Measurements from ENCODE around the gene RTN3. TPM values are rescaled to one million over a fixed set of nuclear protein-coding genes. Genes with fewer than 3 reads are reported as not detected.

RTN3 gene
- polyA plus RNA-seq, 2 donors = 45.2 to 46.3 TPM

DNA sequence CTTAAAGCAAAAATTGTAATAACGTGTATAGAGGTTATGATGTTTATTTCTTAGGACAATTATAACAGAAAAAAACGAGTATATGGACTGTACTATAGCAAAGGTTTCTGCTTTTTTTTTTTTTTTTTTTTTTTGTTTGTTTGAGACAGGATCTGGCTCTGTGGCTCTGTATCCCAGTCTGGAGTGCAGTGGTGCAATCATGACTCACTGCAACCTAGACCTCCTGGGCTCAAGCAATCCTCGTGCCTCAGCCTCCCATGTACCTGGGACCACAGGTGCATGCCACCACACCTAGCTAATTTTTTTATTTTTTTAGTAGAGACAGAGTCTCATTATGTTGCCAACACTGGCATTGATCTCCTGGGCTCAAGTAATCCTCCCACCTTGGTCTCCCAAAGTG, 48.0 kb downstream of the RTN3 start:
- Histone ChIP-seq H3K27ac (ENCODE audit: low read depth in 2 of 2, low read length in 1 of 2) (no peak overlapping the region), H3K36me3 (ENCODE audit: control insufficient read depth in 2 of 2, insufficient read depth in 2 of 2, low read length in 1 of 2) (no peaks in the 10 kb centered on the region), H3K9me3 (ENCODE audit: control insufficient read depth in 2 of 2, insufficient read depth in 1 of 2, low read depth in 1 of 2, low read length in 1 of 2) (no peaks in the 10 kb centered on the region), H3K27me3 (ENCODE audit: control insufficient read depth in 1 of 2, insufficient read depth in 2 of 2, low read length in 2 of 2) (no peaks in the 10 kb centered on the region), H3K4me1 (ENCODE audit: control insufficient read depth in 2 of 2, insufficient read depth in 2 of 2, low read length in 1 of 2) (no peaks in the 10 kb centered on the region), H3K4me3 (ENCODE audit: low read depth in 1 of 2, low read length in 2 of 2) (no peak overlapping the region)
- WGBS, 2 donors = 83 to 84% methylated on average over 3 of the region's 3 CpGs

DNA sequence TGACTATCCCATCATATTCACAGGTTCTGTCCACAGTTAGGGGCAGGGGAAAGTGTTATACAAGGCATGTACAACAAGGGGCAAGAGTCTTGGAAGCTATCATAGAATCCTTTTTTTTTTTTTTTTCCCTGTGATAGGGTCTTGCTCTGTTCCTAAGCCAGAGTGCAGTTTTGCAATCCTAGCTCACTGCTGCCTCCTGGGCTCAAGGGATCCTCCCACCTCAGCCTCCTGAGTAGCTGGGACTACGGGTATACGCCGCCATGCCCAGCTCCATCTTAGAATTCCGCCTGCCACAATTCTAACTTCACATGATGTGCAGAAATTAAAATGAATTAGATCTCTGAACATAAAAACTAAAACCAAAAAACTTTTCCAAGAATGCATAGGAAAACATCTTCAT, 55.6 kb downstream of the RTN3 start:
- Histone ChIP-seq H3K4me1 (ENCODE audit: control insufficient read depth in 2 of 2, insufficient read depth in 2 of 2, low read length in 1 of 2) (no peaks in the 10 kb centered on the region), H3K27ac (ENCODE audit: low read depth in 2 of 2, low read length in 1 of 2) (no peak overlapping the region), H3K9me3 (ENCODE audit: control insufficient read depth in 2 of 2, insufficient read depth in 1 of 2, low read depth in 1 of 2, low read length in 1 of 2) (no peaks in the 10 kb centered on the region), H3K27me3 (ENCODE audit: control insufficient read depth in 1 of 2, insufficient read depth in 2 of 2, low read length in 2 of 2) (no peaks in the 10 kb centered on the region), H3K36me3 (ENCODE audit: control insufficient read depth in 2 of 2, insufficient read depth in 2 of 2, low read length in 1 of 2) (no peaks in the 10 kb centered on the region), H3K4me3 (ENCODE audit: low read depth in 1 of 2, low read length in 2 of 2) (no peak overlapping the region)
- WGBS, 2 donors = 97 to 99% methylated on average over 4 of the region's 4 CpGs

DNA sequence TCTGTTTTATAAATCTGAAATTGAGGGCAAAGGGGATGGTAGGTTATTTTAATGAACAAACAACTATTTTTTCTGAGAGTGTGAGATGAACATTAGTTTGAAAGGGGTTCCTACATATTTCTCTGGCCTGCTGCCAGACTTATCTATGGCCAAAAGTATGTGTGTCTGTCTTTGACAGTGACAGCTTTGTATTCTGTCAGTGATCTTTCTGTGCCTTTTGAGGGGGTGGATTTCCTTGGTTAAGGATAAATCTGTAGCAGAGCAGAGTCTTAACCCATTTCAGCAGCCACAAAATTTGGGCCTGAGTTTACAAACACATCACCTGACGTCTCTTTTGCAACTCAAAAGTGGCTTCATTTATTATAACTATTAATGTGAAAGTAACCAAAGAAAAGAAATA, 56.4 kb downstream of the RTN3 start:
- Histone ChIP-seq H3K4me3 (ENCODE audit: low read depth in 1 of 2, low read length in 2 of 2) (no peak overlapping the region), H3K27ac (ENCODE audit: low read depth in 2 of 2, low read length in 1 of 2) (no peak overlapping the region), H3K4me1 (ENCODE audit: control insufficient read depth in 2 of 2, insufficient read depth in 2 of 2, low read length in 1 of 2) (no peaks in the 10 kb centered on the region), H3K27me3 (ENCODE audit: control insufficient read depth in 1 of 2, insufficient read depth in 2 of 2, low read length in 2 of 2) (no peaks in the 10 kb centered on the region), H3K36me3 (ENCODE audit: control insufficient read depth in 2 of 2, insufficient read depth in 2 of 2, low read length in 1 of 2) (no peaks in the 10 kb centered on the region), H3K9me3 (ENCODE audit: control insufficient read depth in 2 of 2, insufficient read depth in 1 of 2, low read depth in 1 of 2, low read length in 1 of 2) (no peaks in the 10 kb centered on the region)
- 71 to 80% methylated on average over 1 of the region's 1 CpG for WGBS, 2 donors

- Histone ChIP-seq H3K9me3 (ENCODE audit: control insufficient read depth in 2 of 2, insufficient read depth in 1 of 2, low read depth in 1 of 2, low read length in 1 of 2) (no peaks in the 10 kb centered on the region), H3K27ac (ENCODE audit: low read depth in 2 of 2, low read length in 1 of 2) (no peak overlapping the region), H3K4me1 (ENCODE audit: control insufficient read depth in 2 of 2, insufficient read depth in 2 of 2, low read length in 1 of 2) (no peaks in the 10 kb centered on the region), H3K36me3 (ENCODE audit: control insufficient read depth in 2 of 2, insufficient read depth in 2 of 2, low read length in 1 of 2) (no peaks in the 10 kb centered on the region), H3K4me3 (ENCODE audit: low read depth in 1 of 2, low read length in 2 of 2) (no peak overlapping the region), H3K27me3 (ENCODE audit: control insufficient read depth in 1 of 2, insufficient read depth in 2 of 2, low read length in 2 of 2) (no peaks in the 10 kb centered on the region)
- WGBS, 2 donors = 19 to 21% methylated on average over 8 of the region's 8 CpGs
Observed at GRCh38 chr11:63738720-63739360, 57.5 kb downstream of the RTN3 start.

GRCh38 chr11:63745304-63746170, 64.2 kb downstream of the RTN3 start:
- Histone ChIP-seq H3K9me3 (ENCODE audit: control insufficient read depth in 2 of 2, insufficient read depth in 1 of 2, low read depth in 1 of 2, low read length in 1 of 2) (no peaks in the 10 kb centered on the region), H3K4me1 (ENCODE audit: control insufficient read depth in 2 of 2, insufficient read depth in 2 of 2, low read length in 1 of 2) (no peaks in the 10 kb centered on the region), H3K27me3 (ENCODE audit: control insufficient read depth in 1 of 2, insufficient read depth in 2 of 2, low read length in 2 of 2) (no peaks in the 10 kb centered on the region), H3K36me3 (ENCODE audit: control insufficient read depth in 2 of 2, insufficient read depth in 2 of 2, low read length in 1 of 2) (no peaks in the 10 kb centered on the region), H3K4me3 (ENCODE audit: low read depth in 1 of 2, low read length in 2 of 2) (no peak overlapping the region), H3K27ac (ENCODE audit: low read depth in 2 of 2, low read length in 1 of 2) (no peak overlapping the region)
- 76 to 87% methylated on average over 13 of the region's 13 CpGs for WGBS, 2 donors

DNA sequence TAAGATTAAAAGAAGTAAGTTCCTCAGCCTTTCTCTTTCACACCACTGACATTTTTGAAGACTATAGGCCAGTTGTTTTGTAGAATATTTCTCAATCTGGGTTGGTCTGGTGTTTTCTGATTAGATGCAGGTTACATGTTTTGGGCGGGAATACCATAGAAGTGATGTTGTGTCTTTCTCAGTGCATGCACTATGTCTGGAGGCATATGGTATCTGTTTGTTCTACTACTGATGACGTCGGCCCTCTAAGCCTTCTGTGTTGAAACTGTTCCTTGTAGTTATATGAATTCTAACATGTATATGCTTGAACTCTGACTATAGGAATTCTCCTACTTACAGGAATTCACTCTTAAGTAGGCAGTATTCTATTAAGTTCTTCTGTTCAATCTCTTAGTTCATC, 65.7 kb downstream of the RTN3 start:
- WGBS, 2 donors = 58 to 68% methylated on average over 3 of the region's 3 CpGs
- no peaks in the 10 kb centered on the region for H3K4me1 ChIP-seq (ENCODE audit: control insufficient read depth in 2 of 2, insufficient read depth in 2 of 2, low read length in 1 of 2)
- H3K27ac ChIP-seq (ENCODE audit: low read depth in 2 of 2, low read length in 1 of 2) = no peak overlapping the region
- peaks cover 0 to 2% of the 10 kb centered on the region in 2 donors for H3K36me3 ChIP-seq (ENCODE audit: control insufficient read depth in 2 of 2, insufficient read depth in 2 of 2, low read length in 1 of 2)
- H3K4me3 ChIP-seq (ENCODE audit: low read depth in 1 of 2, low read length in 2 of 2) = no peak overlapping the region
- H3K9me3 ChIP-seq (ENCODE audit: control insufficient read depth in 2 of 2, insufficient read depth in 1 of 2, low read depth in 1 of 2, low read length in 1 of 2) = no peaks in the 10 kb centered on the region
- H3K27me3 ChIP-seq (ENCODE audit: control insufficient read depth in 1 of 2, insufficient read depth in 2 of 2, low read length in 2 of 2) = no peaks in the 10 kb centered on the region

- no peaks in the 10 kb centered on the region for H3K4me1 ChIP-seq (ENCODE audit: control insufficient read depth in 2 of 2, insufficient read depth in 2 of 2, low read length in 1 of 2)
- no peaks in the 10 kb centered on the region for H3K9me3 ChIP-seq (ENCODE audit: control insufficient read depth in 2 of 2, insufficient read depth in 1 of 2, low read depth in 1 of 2, low read length in 1 of 2)
- no peak overlapping the region for H3K4me3 ChIP-seq (ENCODE audit: low read depth in 1 of 2, low read length in 2 of 2)
- H3K27ac ChIP-seq (ENCODE audit: low read depth in 2 of 2, low read length in 1 of 2) = no peak overlapping the region
- no peaks in the 10 kb centered on the region for H3K27me3 ChIP-seq (ENCODE audit: control insufficient read depth in 1 of 2, insufficient read depth in 2 of 2, low read length in 2 of 2)
- peaks cover 2 to 4% of the 10 kb centered on the region in 2 donors for H3K36me3 ChIP-seq (ENCODE audit: control insufficient read depth in 2 of 2, insufficient read depth in 2 of 2, low read length in 1 of 2)
- 93% methylated on average over 4 of the region's 4 CpGs for WGBS, 2 donors
Observed at GRCh38 chr11:63749624-63750023, 68.3 kb downstream of the RTN3 start.

DNA sequence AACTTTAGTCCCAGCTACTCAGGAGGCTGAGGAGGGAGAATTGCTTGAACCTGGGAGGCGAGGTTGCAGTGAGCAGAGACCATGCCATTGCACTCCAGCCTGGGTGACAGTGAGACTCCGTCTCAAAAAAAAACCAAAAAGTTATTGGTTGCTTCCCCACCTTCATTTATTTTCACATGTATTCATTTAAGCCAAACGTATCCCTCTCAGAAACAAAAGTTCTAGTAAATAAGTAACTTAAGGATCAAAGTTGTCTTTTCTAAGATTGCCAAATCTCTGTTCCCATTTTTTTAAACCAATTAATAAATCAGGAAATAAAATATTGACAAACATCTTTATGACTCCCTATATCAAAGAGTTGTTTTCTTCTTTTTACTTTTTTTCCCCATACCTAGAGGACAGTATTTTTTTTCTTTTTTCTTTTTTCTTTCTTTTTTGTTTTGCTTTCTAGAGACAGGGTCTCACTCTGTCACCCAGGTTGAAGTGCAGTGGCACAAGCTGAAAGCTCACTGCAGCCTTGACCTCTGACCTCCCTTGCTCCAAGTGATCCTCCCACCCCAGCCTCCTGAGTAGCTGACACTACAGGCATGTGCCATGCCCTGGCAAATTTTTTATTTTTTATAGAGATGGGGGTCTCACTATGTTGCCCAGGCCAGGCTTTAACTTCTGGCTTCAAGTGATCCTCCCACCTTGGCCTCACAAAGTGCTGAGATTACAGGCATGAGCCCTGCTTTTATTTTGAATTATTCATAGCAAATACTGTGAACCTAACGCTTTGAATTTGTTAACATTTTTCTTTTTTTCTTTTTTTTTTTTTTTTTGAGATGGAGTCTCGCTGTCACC, 75.8 kb downstream of the RTN3 start:
- Histone ChIP-seq H3K27me3 (ENCODE audit: control insufficient read depth in 1 of 2, insufficient read depth in 2 of 2, low read length in 2 of 2) (no peaks in the 10 kb centered on the region), H3K27ac (ENCODE audit: low read depth in 2 of 2, low read length in 1 of 2) (no peak overlapping the region), H3K4me1 (ENCODE audit: control insufficient read depth in 2 of 2, insufficient read depth in 2 of 2, low read length in 1 of 2) (peaks cover 0 to 3% of the 10 kb centered on the region in 2 donors), H3K4me3 (ENCODE audit: low read depth in 1 of 2, low read length in 2 of 2) (no peak overlapping the region), H3K36me3 (ENCODE audit: control insufficient read depth in 2 of 2, insufficient read depth in 2 of 2, low read length in 1 of 2) (peaks cover 2 to 6% of the 10 kb centered on the region in 2 donors), H3K9me3 (ENCODE audit: control insufficient read depth in 2 of 2, insufficient read depth in 1 of 2, low read depth in 1 of 2, low read length in 1 of 2) (no peaks in the 10 kb centered on the region)
- 83 to 90% methylated on average over 5 of the region's 5 CpGs for WGBS, 2 donors

GRCh38 chr11:63760487-63761079, 79.3 kb downstream of the RTN3 start:
- H3K36me3 ChIP-seq (ENCODE audit: control insufficient read depth in 2 of 2, insufficient read depth in 2 of 2, low read length in 1 of 2) = peaks cover 3% of the 10 kb centered on the region in 2 donors
- H3K27me3 ChIP-seq (ENCODE audit: control insufficient read depth in 1 of 2, insufficient read depth in 2 of 2, low read length in 2 of 2) = no peaks in the 10 kb centered on the region
- H3K27ac ChIP-seq (ENCODE audit: low read depth in 2 of 2, low read length in 1 of 2) = no peak overlapping the region
- H3K4me3 ChIP-seq (ENCODE audit: low read depth in 1 of 2, low read length in 2 of 2) = no peak overlapping the region
- H3K4me1 ChIP-seq (ENCODE audit: control insufficient read depth in 2 of 2, insufficient read depth in 2 of 2, low read length in 1 of 2) = peaks cover 3 to 4% of the 10 kb centered on the region in 2 donors
- H3K9me3 ChIP-seq (ENCODE audit: control insufficient read depth in 2 of 2, insufficient read depth in 1 of 2, low read depth in 1 of 2, low read length in 1 of 2) = no peaks in the 10 kb centered on the region
- 76% methylated on average over 5 of the region's 5 CpGs for WGBS, 2 donors
